HG03064 (cell line): ENCODE results near the gene CXXC4.
A peak's percentile ranks its signal among the peaks of the same experiment; 100 is the strongest.

Experiments
- ATAC-seq: cut with Tn5 transposase; IDR thresholded peaks from one replicate; pipeline ENCODE4 v1.9.1; 2021; ENCODE audit warnings: low read depth; ENCODE audit not compliant: unreplicated experiment

Gene CXXC4

DNA sequence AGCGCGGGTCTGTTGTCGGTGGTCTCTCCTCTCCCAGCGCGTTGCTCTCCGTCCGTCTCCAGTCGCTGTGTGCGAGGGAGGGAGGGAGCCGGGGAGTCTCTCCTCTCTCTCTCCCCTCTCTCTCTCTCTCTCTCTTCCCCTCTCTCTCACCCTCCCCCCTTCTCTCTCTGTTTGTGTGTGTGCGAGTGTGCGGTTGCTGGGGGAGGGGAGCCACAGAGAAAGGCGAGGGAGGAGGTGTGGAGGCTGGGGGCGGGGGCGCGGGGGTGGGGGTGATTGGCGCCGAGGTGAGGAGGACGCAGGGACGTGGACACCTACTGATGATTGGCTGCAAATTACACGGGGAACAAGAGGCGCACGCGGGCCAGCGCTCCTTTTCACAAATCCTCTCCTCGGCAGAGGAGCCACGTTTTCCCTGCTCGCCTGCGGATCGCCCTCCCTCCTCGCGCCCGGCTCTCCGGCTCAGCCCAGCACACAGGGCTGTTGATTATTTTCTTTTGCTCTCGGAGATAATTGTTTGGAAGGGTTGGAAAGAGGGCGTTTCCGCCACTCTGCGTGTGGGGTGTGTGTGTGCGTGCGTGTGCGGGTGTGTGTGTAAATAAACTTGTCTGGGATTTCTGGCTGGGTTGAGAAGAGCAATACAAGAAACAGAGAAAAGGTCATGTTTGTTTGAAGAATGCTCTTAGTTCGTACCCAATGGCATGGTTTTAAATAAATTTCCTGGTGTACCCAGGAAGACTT is at the start of gene CXXC4:
CXXC4 (minus strand) TSS at position 73 of the 738 bp plus-strand sequence. CDS start 3,092 bp downstream, outside the sequence.
- ATAC-seq: no peak

DNA sequence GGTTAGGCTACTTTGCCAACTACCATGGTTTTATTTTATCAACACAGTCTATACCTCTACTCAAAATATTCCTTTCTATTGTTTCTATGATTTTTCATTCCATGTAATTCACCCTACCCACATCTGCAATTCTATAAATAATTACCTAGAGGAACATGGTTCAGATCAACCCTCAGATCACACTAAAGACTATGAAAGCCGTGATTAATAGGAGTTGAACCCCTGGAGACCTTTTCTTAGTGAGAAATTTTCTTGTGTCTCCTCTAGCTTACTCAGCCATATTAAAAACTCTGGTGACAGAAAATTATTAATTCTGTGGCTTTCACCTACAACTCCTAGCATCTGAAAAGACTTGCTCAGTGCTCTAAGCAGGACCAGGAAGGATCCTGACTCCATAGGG is 38.5 kb upstream of the CXXC4 start:
- no peak for ATAC-seq

DNA sequence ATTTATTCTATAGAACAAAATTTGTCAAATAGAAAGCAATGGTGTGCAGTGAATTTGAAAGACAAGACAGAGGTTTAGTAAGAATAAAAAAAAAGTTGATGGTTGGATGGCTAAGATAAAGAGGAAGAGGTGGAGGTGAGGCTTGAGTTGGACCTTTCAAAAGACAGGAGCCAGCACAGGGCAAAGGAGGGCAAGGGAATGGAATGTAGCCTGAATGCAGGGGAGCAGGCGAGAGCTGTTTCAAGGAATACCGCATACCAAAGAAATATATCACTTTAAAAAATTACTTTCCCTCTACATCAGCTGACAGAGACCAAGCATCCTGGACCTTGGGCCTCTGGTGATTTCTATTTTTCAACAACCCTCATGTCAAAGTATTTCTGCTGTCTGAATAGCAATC is 38.0 kb upstream of the CXXC4 start:
- ATAC-seq: no peak

DNA sequence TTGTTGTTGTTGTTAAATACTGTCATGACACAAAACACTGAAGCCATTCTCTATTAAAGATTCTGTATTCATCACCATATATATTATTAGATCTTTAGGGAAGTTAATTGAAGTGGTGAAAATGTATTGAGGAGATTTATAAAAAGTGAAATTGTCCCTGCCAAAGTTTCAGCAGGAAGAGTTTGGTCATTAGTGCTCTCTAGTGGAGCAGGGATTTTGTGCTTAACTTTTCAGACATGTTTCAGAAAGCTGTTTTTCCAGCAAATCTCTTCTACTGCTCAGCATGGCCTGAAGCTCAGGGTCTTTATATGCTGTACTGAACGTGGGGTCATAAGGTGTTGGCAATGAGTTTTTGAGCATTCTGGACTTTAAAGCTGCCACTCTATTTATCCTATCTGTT is 36.7 kb upstream of the CXXC4 start:
- no peak for ATAC-seq

DNA sequence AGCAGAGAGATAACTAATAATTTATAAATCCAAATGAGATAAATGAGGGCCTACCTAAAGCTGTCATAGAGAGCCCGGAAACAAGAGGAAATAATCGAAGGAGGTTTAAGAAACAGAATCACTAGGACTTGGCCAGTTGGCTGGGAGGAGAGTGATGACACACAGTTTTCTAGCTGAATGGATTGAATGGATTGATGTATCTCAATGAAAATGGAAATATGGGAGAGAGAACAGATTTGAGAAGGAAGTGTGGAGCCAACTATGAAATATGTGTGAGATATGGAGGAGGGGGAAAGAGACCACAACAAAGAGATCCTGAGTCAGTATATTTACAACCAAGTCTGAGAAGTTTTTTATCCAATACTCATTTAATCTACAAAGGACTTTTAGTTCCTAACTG is 35.7 kb upstream of the CXXC4 start:
- ATAC-seq: no peak

DNA sequence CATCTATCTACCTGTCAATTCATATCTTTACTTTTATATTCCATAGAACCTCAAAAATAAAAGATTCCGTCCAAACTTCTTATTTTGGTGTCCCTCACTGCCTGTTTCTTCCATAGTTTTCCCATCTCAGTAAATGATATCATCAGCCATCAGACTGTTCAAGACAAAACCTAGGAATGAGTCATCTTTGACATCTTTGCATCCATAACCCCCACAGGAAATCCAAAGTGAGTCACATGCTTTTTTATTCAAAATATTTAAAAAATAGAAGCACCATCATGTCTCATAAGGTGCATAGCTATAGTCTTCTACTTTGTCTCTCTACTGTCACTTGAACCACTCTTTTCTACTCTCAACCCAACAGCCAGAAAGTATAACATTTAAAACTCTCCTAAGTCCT is 29.9 kb upstream of the CXXC4 start:
- no peak for ATAC-seq

DNA sequence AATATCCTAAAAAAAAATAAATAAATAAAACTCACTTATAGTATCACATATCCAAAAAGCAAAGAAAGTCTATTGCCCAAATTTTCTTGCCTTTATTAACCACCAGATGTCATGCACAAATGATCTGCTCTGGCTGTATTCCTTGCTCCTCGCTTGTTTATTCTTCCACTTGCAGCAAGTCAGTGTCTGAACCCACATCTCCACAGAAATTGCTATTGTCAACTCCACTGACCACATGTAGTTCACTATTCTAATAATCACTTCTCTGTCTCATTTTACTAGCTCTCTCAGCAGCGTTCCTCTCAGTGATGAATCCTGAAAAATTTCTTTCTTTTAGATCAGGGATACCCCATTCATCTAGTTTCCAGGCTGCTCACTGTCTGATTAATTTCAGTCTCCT is 29.3 kb upstream of the CXXC4 start:
- ATAC-seq: no peak

DNA sequence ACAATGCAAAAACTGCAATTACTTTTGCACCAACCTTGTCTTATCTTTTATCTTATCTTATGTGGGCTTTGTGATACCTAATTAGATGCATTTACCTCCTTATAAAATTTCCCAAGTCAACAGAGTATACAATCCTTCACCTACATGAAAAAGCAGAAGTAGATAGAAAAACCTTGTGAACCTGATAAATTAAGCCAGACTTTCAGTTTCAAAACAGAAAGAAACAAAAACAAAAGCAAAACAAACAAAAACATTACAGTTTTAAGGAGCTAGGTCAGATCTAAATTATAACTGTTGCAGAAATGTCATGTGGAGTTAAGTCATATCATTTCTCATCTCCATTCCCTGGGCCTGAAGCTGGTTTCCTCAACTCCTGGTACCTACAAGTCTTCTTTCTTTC is 24.9 kb upstream of the CXXC4 start:
- ATAC-seq: peak; percentile 96

DNA sequence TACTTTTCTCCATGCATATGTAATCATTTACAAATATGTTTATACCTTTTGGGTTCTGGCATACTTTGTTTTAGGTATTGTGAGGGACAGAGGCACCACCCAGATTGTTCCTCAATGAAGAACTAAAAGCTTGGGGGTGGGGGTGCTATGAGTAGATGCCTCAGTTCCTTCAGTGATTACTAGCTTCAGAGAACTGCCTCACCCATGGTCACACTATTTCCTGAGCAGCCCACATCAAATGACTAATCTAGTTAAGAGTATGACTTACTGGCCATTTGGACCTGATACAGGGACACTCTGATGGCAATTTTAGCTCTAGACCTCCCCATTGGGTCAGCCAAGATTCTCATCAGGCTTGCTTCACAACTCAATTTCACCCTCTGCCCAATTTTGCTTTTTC is 22.2 kb upstream of the CXXC4 start:
- ATAC-seq: no peak

DNA sequence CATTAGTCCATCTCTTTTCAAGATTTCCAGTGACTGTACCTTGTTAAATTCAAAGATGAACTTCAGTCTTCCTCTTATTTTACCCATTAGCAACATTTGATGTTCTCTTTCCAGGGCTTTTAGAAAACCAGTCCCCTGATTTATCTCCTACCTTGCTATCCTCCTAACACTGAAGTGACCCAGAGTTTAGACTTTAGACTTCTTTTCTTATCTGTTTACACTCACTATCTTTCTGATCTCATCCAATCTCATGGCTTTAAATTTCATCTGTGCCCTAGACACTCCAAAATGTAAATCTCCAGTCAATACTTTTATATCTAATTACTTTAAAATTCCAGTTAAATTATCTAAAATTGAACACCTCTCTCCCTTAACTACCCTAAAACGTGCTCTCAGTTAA is 13.5 kb upstream of the CXXC4 start:
- ATAC-seq: no peak

DNA sequence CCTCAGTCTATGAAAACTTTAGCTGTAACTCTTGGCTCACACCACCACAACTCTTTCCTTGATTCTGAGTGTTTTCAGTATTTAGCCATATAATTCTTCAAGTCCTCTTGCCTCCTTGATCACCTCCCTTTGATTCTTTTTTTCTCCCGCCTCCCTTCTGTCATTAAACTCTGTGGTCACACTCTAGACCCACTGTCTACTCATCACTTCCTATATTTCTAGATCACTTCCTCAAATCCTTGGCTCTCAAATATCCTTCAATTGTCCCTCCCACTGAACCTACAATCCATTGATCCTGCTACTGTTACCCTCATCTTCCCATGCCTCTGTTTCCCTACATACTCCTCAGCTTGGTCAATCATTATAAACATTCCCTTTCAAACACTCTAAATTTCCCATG is 12.4 kb upstream of the CXXC4 start:
- no peak for ATAC-seq

DNA sequence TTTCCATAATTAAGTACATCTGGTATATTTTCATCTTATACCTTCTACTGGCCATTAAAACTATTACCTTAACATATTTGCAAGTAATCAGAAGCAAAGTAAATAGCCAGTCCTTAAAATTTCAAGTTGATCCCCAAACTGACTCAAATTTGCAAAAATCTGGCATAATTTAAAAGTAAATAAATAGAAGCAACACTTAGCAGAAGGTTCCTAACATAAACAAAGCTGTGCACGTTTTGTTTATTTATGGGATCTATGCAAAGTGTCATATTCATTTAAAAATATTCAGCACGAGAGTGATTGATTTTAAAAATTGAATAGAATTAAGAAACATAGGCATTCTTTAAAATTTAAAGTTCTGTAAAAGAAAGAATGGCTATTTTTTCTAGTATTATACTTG is 9.8 kb upstream of the CXXC4 start:
- no peak for ATAC-seq

DNA sequence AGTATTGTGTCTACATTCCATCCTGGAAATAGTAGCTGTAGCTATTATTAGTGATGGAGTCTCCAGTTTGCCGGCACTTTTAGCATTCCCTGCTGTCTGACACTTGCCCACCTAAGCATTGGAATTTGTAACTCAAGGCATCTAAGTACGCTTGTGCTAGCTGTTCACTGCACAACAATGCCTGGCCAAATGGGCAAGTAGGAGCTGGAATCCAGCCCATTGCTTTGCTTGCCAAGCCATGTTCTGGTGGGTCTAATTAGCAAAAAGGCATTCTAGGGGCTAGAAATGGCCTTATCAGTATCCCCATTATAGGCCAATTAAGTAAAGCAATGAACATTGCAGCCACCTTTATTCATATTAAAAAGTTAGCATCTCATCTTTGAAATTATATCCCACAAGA is 7.8 kb upstream of the CXXC4 start:
- no peak for ATAC-seq

DNA sequence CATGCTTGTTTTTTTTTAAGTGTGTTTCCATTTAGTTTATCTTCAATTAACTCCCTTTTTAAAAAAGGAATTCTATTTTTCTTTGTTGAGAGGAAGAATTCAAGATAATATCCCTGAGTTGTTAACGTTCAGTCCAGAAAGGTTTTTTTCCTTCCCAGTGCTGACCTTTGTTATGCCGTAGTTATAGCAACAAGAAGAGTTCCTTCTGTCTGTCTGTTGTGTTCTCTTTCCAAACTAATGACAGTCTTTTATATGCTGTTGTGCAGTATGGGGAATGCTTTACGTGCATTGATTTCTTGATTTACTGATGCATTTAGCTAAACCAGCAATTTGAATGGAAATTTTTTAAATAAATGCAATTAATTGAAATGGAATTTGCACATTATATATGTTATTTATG is 6.6 kb upstream of the CXXC4 start:
- ATAC-seq: no peak

DNA sequence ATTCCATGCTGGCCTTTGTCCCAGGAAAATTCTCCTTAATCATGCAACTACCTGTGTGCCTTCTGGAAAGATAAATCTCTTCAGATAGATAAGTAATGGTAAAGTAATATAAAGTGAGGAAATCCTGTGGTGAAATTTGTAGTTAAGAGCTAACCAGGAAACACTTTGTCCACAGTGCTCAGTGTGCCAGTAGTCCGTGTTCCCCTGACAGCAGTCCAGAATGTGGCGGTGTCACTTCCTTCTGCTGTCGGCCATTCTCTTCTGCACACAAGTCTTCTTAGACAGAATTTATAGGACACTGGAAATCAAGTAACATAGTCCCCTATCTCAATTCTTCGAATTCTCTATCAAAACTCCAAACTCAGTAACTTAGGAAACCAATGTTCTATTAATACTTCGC is 5.7 kb upstream of the CXXC4 start:
- no peak for ATAC-seq

DNA sequence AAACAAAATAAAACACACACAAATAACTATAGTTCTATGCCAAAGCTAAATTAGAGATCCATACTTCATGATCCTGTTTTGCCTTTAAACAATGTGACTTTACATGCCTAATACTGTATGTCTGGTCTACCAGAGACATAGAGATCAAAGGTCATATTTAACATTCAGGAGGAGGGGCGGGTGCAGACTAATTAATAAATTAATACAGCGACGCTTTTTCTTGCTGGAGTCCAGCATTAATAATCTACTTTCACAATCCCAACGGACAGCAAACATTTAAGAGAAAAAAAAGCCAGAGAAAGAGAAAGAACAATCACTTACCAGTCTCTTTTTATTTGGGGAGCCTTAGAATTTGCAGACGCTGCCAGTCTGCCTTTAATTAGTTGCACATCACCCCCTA is 509 bp downstream of the CXXC4 start:
- ATAC-seq: no peak

DNA sequence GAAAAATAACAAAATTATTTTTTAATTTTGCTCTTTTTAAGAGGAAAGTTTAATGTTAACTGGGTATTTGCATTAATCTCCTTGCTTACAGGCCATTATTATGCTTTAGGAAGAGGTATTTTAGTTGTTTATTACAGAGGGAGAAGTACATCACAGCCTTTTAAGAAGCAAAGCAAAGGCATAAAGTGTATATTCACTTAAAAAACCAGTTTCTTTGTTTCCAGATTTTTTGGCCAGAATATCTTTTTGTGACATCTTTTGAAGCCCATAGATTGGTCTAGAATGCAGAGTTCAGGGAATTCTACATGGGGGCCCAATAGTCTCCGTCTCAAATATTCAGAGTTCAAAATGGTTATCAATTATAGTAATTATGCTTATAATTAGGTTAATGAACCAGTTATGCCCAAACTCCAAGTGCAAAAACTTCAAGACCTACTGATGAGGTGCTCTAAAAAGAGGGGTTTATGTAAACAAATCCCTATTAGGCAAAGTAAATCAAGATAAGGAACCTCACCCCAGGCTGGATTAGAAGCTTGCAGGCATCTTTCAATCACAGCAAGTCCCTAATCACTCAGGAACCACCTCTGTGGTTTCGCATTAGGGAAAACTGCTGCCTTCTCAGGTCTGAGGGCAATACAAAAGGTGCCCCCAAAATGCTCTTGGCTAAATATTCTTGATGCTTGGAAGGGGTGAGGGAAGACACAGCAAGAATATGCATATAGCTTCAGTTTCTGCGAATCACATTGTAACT is 1.4 kb downstream of the CXXC4 start:
- no peak for ATAC-seq

DNA sequence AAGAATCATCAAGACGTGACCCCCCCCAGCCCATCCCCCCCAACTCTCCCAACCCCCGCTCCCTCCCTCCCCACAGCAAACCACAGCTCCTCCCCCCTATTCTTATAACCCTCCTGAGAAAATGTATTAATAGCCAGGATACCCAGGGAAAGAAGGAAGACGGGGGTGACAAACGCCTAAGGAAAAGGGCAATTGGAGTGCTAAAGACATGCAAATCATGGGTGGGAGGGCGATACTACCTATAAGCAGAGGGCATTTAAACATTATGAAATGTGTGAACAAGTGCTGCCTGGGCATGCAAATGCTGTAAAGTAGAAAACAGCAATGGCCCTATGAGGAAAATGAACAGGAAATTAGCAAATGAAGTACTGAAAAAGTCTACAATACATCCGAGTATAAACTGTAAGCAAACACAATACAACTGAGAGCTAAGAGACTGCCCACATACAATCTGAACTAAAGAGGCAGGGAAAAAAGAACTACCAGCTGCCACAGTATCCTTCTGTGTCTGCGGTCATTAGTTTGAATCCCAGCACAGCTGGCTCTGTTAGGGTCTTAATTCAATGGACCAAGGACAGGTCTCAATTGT is 2.4 kb downstream of the CXXC4 start:
- peak; percentile 25 for ATAC-seq

DNA sequence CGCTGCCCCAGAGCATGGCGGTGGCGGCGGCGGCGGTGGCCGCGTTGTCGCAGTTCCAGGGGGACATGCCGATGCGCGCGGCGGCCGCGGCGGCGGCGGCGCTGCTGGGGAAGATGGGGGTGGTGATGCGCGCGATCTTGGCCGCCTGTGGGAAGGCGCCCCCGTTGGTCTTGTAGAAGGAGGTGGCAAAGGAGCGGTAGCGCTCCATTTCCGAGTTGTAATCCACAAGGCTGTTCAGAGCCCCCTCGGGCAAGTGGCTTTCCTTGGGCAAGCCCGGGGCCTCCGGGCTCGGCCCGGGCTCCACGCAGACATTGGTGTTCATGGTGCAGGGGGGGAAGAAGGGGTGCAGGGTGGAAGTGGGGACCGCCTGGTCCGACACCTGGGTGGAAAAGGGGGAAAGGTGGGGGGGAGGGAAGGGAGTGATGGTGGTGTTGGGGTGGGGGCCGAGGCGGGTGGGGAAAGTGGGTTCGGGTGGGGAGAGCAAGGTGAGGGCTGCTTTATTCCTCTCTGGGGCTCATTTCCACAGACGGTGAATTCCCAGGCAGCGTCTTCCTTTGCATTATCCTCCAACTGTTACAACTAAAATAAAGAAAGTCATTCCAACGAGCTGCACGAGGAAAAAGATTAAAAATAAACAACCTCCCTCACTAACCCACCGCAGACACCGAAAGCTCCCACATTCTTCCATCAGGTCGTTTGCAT is 3.1 kb downstream of the CXXC4 start:
- peak; percentile 27 for ATAC-seq

DNA sequence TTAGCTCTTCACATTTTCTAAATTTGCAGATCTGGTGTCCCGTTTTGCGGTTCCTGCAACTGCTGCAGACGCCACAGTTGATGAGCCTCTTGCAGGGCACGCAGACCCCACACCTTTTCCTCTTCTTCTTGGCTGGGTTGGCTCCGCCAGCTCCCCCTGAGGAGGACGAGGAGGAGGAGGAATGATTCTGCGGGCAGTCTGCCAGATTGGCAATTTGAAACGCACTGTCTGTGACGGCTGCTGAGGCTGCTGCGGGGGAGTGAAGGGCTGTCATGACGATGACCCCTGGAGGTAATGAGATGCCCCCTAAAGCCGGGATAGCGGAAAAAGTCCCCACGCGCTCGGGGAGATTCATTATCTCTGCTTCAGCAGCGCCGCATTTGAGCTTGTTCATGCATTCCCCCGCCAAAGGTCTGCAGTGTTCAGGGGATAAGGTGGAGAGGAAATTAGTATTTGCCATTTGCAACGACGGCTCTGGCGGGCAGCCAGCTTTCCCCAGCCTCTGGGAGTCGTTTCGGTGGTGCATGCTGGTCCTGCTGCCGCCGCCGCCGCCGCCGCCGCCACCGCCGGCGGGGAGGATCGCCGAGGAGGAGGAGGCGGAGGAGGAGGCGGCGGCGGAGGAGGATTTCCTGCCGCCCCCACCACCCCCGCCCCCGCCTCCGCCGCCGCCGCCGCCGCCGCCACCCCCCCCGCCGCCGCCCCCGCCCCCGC is 3.8 kb downstream of the CXXC4 start:
- ATAC-seq: peak; percentile 33
